Skin of body (tissue), 2 donors: ENCODE measurements around the gene CDK10. TPM values are rescaled to one million over a fixed set of nuclear protein-coding genes. Genes with fewer than 3 reads are reported as not detected.
"Not testable (repeated sequence)": the region's sequence is repeated elsewhere in the genome, so short reads cannot be mapped to it uniquely, and the experiment has no call there.

ENCODE experiments used
- DNase-seq: peaks from one replicate; lab custom pipeline; 2025; lab: John Stamatoyannopoulos, UW
- total RNA-seq: library from RNA; depleted of rRNA; stranded (reverse); fragments of >200 nt; gene quantifications from one replicate; pipeline ENCODE4 v1.2.3, GENCODE V29; 2014

The CDK10 gene
- total RNA-seq, 1 donor from 2014 or later = 28.5 TPM

DNA sequence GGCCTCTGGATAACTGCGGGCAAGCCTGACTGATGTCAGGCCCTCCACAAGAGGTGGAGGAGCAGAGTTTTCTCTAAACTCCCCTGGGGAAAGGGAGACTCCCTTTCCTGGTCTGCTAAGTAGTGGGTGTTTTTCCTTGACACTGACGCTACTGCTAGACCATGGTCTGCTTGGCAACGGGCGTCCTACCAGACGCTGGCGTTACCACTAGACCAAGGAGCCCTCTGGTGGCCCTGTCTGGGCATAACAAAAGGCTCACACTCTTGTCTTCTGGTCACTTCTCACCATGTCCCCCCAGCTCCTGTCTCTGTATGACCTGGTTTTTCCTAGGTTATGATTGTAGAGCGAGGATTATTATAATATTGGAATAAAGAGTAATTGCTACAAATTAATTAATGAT, 19.5 kb upstream of the CDK10 start:
- DNase-seq = not testable (repeated sequence)

- DNase-seq = no peak
These were observed 18.9 kb upstream of the CDK10 start for GRCh38 chr16:89667633-89668032.

DNA sequence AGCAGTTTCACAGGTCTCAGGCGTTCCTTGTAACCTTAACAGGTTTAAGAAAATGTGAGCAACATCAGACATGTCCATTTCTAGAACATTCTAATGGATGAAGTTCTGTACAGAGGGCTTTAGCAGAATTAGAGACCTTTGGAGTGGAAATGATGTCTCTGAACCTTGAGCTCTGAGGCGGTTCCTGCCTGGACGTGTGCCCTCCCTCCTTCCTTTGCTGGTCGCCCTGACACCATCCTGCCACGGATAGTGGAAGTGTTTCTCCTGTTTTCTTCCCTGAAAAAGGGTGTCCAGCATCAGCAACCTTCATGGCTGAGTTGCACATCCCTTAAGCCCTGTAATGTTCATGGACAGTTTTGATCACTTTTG, 17.7 kb upstream of the CDK10 start:
- DNase-seq = no peak

- DNase-seq = no peak
These were observed 16.7 kb upstream of the CDK10 start for GRCh38 chr16:89669755-89670154.

DNA sequence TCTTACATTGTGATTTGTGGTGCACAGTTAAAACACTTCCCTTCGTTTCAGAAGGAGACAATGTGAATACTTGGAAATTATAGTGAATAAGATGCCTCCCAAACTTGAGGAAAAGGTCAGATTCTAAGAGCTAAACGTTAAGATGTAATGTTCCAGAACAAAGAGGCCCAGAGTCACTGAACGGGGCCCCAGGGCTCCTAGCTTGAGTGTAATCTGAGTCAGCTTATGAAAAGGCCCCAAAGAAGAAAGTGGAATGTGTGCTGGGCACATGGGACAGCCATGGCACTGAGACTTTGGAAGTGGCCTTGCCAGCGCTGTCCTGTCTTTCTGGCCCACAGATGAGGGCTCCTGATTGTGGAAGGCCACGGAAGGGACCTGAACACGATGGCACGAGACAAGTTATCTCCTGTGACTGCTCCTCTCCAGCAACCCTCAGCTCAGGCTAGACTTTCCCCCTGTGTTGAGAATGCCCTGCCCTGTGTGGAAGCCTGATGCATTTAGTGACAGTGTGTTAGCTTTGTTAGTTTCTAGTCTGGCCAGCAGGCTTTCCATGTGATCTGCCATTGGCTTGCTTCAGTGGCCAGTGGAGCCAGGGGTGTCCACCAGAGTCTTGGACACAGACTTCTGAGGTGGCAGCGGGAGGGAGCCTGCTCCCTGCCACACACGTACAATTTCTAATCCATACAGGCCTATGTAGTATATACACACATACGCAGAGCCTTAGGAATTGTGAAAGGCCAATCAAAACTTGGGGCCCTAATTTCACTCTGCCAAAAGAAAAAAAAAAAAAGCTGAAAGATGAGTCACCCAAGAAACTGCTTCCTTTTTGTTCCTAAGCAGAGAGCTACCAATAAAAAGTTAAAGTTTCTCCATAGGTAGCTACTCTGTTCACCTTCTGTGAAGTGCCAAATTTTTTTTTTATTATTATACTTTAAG, 15.7 kb upstream of the CDK10 start:
- DNase-seq = no peak

DNA sequence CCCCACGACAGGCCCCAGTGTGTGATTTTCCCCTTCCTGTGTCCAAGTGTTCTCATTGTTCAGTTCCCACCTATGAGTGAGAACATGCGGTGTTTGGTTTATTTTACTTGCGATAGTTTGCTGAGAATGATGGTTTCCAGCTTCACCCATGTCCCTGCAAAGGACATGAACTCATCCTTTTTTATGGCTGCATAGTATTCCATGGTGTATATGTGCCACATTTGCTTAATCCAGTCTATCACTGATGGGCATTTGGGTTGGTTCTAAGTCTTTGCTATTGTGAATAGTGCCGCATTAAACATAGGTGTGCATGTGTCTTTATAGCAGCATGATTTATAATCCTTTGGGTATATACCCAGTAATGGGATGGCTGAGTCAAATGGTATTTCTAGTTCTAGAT, 14.9 kb upstream of the CDK10 start:
- DNase-seq = not testable (repeated sequence)

GRCh38 chr16:89672177-89672941, 14.1 kb upstream of the CDK10 start:
- no peak for DNase-seq

DNA sequence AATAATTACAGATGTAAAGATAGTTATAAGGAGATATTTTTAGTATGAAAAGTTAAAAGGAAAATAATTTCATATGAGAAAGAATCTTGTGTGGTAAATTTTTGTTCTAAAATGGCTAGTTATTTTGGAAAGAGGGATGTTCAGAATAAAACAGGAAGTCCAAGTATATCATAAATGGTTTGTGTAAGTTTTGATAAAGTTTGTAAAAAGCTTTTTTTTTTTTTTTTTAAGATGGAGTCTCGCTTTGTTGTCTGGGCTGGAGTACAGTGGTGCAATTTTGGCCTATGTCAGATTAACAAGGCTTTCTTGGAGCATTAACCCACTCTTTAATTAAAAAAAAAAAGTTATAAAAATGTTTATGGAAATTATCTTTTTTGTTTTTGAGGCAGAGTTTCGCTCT, 8.2 kb upstream of the CDK10 start:
- no peak for DNase-seq

- DNase-seq = no peak
These were observed 573 bp upstream of the CDK10 start for GRCh38 chr16:89685916-89686315.

GRCh38 chr16:89687092-89687940, 827 bp downstream of the CDK10 start:
- DNase-seq = no peak

GRCh38 chr16:89688395-89688794, 1.9 kb downstream of the CDK10 start:
- DNase-seq = no peak

DNA sequence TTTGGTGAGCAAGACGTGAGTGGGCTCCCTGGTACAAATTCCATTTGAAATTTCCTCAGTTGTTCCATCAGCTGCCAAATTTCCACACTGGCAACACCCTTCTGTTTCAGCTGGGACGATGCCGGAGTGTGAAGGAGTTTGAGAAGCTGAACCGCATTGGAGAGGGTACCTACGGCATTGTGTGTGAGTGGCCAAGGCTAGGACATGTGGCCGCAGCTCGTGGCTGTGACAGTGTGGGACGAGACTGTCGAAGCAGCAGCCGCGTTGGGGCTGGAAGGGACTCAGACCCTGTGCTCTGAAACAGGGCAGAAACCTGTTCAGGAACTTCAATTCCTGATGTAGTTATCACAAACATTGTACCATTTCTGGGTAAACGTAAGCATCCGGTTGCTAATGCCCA, 2.7 kb downstream of the CDK10 start:
- no peak for DNase-seq

GRCh38 chr16:89689621-89690020, 3.1 kb downstream of the CDK10 start:
- not testable (repeated sequence) for DNase-seq

DNA sequence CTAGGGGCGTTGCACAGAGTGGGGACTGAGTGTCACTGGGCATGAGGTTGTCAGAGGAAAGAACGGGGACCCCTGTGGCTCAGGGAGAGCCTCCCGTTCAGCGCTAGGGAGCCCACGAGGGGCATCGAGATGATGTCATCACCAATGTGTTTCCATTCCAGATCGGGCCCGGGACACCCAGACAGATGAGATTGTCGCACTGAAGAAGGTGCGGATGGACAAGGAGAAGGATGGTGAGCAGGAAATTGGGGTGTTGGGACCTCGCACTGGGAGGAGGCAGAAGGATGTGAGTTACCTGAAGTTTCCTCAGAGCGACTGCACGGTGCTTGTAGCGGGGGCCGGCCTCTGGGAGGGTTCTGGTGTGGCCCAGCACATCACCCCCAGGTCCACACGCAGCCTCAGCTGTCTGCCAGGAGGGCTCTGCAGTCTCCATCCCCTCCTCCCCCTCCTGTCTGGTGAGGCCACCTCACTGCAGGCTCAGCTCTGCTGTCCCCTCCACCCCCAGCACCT, 4.0 kb downstream of the CDK10 start:
- DNase-seq = no peak

DNA sequence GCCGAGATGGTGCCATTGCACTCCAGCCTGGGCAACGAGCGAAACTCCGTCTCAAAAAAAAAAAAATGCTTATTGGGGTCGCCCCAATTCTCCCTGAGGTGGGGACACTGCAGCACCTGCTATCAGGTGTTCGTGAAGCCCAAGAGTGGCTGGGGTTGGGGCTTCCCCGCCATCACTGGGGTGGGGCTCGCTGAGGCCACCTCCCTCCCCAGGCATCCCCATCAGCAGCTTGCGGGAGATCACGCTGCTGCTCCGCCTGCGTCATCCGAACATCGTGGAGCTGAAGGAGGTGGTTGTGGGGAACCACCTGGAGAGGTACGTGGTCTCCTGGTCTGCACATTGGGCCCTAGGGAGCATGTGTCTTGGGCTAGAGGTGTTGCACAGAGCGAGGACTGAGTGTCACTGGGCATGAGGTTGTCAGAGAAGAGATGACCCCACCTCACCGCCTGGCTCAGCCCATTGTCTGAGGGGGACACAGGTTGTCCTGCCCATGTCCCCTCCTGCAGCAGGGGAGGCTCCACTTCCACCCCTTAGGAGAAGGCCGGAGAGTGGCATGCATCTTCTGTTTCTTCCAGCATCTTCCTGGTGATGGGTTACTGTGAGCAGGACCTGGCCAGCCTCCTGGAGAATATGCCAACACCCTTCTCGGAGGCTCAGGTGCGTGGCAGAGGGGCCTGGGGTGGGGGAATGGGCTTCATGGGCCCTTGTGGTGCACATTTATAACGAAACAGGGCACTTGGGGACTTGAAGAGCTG, 4.9 kb downstream of the CDK10 start:
- DNase-seq = no peak

DNA sequence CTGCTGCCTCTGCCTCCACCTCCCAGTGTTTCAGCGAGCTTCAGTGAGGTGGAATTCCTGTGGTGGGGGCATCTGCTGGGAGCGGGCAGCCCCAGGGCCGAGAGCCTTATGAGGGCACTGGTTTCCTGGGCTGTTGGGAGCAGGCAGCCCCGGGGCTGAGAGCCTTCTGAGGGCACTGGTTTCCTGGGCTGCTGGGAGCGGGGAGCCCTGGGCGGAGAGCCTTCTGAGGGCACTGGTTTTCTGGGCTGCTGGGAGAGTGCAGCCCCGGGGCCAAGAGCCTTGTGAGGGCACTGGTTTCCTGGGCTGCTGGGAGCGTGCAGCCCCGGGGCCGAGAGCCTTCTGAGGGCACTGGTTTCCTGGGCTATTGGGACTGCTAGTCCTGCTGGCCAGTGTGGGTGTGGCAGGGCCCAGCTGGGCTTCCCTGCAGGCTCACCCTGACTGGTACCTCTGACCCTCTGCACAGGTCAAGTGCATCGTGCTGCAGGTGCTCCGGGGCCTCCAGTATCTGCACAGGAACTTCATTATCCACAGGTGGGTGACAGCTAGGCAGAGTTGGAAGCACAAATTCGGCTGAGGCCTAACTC, 5.6 kb downstream of the CDK10 start:
- DNase-seq = no peak

GRCh38 chr16:89693289-89693731, 6.8 kb downstream of the CDK10 start:
- no peak for DNase-seq

- no peak for DNase-seq
These were observed 7.7 kb downstream of the CDK10 start for GRCh38 chr16:89693931-89694783.

DNA sequence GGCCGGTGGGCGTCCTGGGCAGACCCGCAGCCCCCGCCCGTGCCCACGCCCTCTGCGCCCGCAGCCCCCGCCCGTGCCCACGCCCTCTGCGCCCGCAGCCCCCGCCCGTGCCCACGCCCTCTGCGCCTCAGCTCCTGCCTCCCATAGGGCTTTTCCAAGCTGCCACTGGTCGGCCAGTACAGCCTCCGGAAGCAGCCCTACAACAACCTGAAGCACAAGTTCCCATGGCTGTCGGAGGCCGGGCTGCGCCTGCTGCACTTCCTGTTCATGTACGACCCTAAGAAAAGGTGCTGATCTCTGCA, 8.2 kb downstream of the CDK10 start:
- DNase-seq = not testable (repeated sequence)
